ENCODE results near the gene NTM.

- TF ChIP-seq CTCF (conservative IDR thresholded peaks at IDR 0.05) (no peak), ZFX (IDR thresholded peaks at IDR 0.05) (no peak)
Measured at GRCh38 chr11:131638889-131639288, 268.5 kb downstream of the NTM start.

Data from C4-2B (cell line).